Measurements from ENCODE around the gene NOB1.
"Not testable (repeated sequence)": the region's sequence is repeated elsewhere in the genome, so short reads cannot be mapped to it uniquely, and the experiment has no call there.

NOB1 gene

DNA sequence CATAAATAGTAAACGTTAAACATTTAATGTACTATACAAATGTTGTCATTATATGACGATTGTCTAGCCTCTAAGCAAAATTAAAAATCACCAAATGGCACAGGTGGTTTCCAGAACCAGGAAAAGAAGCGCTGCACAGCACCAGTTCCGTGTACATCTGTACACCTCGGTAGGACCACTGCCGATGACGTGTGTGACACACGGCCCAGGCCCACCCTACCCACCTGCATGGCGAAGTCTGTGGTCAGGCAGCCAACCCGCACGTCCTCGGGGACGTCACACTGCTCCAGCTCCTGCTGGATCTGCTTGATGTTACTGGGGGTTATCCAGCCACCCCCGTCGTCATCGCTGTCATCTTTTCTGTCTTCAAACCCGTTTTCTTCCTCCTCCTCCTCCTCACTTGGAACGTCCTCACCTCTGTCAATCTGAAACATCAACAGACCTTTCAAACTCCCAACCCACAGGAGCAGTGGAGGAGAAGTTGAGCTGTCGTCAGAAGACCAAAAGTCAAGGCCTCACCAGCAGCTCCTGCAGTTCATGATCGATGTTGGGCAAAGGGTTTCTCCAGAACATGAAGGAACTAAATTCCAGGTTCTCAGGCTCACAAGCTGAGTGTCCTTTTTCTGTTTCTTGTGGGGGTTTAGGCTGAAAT, 5.9 kb downstream of the NOB1 start:
- no peaks in the 10 kb centered on the region for H3K27me3 ChIP-seq
- H3K27ac ChIP-seq, result no peak overlapping the region
- peaks cover 0 to 100% (median 85%) of the 10 kb centered on the region in 11 experiments; a peak in 19 of 22 replicates for H4K20me1 ChIP-seq
- no peak overlapping the region for H3K4me2 ChIP-seq
- peaks cover 14 to 20% (median 19%) of the 10 kb centered on the region in 10 experiments for H3K4me1 ChIP-seq
- H3K9me3 ChIP-seq (replicated peaks in 1 of 11), result no peaks in the 10 kb centered on the region
- TF ChIP-seq Cebpa-rat (IDR thresholded peaks at IDR 0.05), result no peak
- H3K9ac ChIP-seq, result 0 out of 22 replicates have a peak overlapping the region, but pooled peaks of 1 of the 11 experiments have one; percentile 4
- H3K4me3 ChIP-seq, result no peak overlapping the region
- peaks cover 86 to 99% (median 93%) of the 10 kb centered on the region in 11 experiments for H3K36me3 ChIP-seq

DNA sequence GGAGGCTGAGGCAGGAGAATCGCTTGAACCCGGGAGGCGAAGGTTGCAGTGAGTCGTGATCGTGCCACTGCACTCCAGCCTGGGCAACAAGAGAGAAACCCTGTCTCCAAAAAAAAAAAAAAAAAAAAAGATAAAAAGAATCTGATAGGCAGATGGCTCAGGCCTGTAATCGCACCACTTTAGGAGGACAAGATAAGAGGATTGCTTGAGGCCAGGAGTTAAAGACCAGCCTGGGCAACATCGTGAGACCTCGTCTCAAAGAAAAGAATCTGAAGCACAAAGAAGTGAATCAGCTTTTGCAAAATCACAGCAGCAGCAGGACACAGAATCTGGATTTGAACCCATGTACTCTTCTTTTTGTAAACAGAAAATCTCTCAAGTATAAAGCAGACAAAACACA, 7.6 kb downstream of the NOB1 start:
- Histone ChIP-seq H3K27me3 (no peaks in the 10 kb centered on the region), H3K9me3 (replicated peaks in 1 of 11) (no peaks in the 10 kb centered on the region), H3K9ac (0 out of 22 replicates have a peak overlapping the region, but pooled peaks of 1 of the 11 experiments have one; percentile 13), H3K36me3 (peaks cover 99 to 100% (median 100%) of the 10 kb centered on the region in 11 experiments), H4K20me1 (peaks cover 0 to 100% (median 83%) of the 10 kb centered on the region in 11 experiments; a peak in 21 of 22 replicates), H3K4me2 (no peak overlapping the region), H3K4me3 (no peak overlapping the region), H3K4me1 (peaks cover 0 to 3% (median 2%) of the 10 kb centered on the region in 10 experiments; a peak in 10 of 20 replicates), H3K27ac (no peak overlapping the region)
- TF ChIP-seq Cebpa-rat (IDR thresholded peaks at IDR 0.05), result no peak

DNA sequence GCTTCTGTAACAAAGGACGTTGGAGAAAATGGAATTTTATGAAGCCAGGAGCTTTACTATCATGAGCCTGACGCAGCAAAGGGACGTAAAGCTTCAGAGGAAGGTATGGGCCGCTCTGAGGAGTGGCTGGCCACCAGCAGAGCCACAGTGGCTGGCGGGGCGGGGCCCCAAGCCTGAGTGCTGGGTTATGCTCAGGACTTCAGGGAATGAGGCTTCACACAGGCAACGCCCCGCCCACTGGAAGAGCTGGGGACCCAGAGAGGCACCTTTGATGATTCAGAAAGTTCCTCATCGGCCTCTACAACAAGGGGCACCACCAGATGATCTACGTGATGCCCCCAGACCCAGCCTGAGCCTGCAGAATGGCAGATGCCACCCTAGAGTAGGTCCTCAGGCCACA, 8.8 kb downstream of the NOB1 start:
- Histone ChIP-seq H3K9me3 (replicated peaks in 1 of 11) (no peaks in the 10 kb centered on the region), H3K27ac (no peak overlapping the region; a peak in 1 of 22 replicates), H4K20me1 (peaks cover 0 to 100% (median 88%) of the 10 kb centered on the region in 11 experiments; a peak in 21 of 22 replicates), H3K4me3 (no peak overlapping the region), H3K4me1 (peaks cover 0 to 8% (median 0%) of the 10 kb centered on the region in 10 experiments; a peak in 2 of 20 replicates), H3K4me2 (no peak overlapping the region), H3K27me3 (no peaks in the 10 kb centered on the region), H3K36me3 (peaks cover 99 to 100% (median 100%) of the 10 kb centered on the region in 11 experiments), H3K9ac (peak overlapping the region in 1 of 11 experiments; percentile 30; a peak in 2 of 22 replicates)
- TF ChIP-seq Cebpa-rat (IDR thresholded peaks at IDR 0.05), result no peak

DNA sequence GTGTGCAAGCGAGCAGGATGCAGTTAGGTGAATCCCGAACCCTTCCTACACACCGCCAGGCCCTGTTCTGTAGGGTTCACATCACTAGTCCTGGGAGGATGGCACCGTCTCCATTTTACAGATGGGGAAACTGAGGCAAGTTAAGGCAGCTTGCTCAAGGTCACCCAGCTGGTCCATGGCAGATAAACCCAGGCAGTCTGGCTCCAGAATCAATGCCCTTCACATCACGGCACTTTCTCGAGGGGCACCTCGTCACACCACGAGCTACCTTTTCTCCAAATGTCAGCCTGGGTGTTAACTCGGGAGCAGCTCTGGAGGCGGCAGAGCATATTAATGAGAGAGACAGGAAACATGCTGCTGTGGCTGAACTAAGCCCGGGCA, 9.5 kb downstream of the NOB1 start:
- Histone ChIP-seq H3K27me3 (no peaks in the 10 kb centered on the region), H3K27ac (no peak overlapping the region; a peak in 1 of 22 replicates), H3K9me3 (replicated peaks in 1 of 11) (no peaks in the 10 kb centered on the region), H3K36me3 (peaks cover 97 to 100% (median 100%) of the 10 kb centered on the region in 11 experiments), H3K4me1 (peaks cover 0 to 8% (median 0%) of the 10 kb centered on the region in 10 experiments; a peak in 2 of 20 replicates), H3K4me3 (no peak overlapping the region), H3K4me2 (no peak overlapping the region), H3K9ac (no peak overlapping the region), H4K20me1 (peaks cover 0 to 100% (median 84%) of the 10 kb centered on the region in 11 experiments; a peak in 21 of 22 replicates)
- TF ChIP-seq Cebpa-rat (IDR thresholded peaks at IDR 0.05), result no peak

DNA sequence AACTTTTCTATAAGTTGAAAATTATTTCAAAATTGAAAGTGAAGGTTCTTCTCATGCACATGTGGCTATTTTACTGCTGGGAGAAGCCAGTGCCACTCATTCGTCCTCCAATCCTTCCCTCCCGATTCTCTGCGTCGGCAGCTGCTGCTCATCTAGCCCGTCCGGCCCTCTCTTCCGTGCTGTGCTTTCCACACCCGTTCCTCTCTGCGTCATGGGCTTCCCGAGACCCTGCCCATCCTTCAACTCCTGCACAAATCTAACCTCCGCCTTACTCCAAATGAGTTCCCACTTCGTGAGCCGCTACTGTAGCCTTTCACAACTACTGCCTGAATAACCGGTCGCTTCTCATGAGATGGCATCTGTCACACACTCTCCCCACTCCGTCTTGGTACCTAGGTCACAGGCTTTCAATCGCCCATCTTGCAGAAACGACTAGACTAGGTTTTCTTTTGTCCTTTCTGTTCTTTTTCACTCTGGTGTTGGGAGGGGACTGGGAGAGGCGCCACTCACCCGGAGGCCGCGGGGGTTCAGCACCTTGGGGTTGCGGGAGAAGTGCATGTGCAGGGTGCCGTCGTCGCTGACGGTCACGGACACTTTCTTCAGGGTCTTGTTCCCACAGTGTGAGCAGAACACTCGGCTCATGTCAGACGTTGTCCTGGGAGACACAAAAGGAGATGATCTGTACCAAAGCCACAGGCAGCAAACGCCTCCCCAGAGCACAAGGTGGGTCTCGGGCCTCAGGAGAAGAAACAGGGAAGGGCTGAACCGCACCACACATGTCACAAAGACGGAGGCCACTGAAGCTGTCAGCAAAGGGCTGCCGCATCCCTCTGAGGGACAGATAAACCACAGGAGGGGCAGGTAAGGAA, 10.1 kb downstream of the NOB1 start:
- H3K27ac ChIP-seq, result no peak overlapping the region
- H4K20me1 ChIP-seq, result peaks cover 0 to 95% (median 78%) of the 10 kb centered on the region in 11 experiments; a peak in 21 of 22 replicates
- peaks cover 0 to 8% (median 0%) of the 10 kb centered on the region in 10 experiments; a peak in 2 of 20 replicates for H3K4me1 ChIP-seq
- H3K4me3 ChIP-seq, result no peak overlapping the region
- no peak for TF ChIP-seq Cebpa-rat (IDR thresholded peaks at IDR 0.05)
- peaks cover 97 to 100% (median 100%) of the 10 kb centered on the region in 11 experiments for H3K36me3 ChIP-seq
- no peak overlapping the region for H3K9ac ChIP-seq
- no peak overlapping the region for H3K4me2 ChIP-seq
- H3K27me3 ChIP-seq, result no peaks in the 10 kb centered on the region
- no peaks in the 10 kb centered on the region for H3K9me3 ChIP-seq (replicated peaks in 1 of 11)

DNA sequence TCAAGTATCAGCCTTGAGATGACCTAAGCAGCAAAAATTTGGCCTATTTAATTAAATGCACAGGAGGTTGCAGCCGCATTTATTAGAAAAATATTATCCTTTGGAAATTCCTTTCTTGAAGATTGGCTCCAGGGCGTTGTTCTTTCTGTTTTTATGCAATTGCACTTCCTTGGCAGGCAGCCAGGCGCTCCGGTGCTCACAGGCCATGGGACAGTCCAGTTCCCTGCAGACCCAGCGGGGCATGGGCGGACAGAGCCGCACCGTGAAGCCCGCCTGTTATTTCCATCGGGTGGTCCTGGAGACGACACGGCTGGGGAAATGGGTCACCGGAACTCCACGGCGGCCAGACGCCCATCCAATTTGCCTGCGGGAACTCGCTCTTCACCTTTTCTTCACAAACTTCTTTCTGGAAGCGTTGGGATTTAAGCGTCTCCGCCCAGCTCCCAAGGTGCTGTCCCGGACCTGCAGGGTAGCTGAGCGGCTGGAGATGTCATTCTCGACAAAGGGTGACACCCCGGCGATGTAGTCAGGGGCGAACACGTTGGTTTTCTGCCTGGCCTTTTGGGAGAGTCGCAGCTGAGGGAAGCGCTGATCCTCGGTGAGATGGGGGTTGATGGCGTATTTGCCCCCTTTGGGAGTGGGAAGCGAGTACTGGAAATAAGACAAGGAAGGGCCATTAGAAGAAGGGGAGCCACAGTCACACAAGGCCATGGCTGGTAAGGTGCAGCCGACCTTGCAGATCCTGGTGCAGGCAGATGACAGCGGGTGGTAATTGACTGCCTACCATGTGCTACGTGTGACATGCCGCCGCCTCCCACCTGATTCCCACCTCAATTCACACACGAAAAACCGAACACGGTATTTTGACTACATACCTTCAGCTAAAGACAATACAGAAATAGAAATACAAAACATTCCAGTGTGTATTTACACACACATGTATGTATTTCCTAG, 12.5 kb downstream of the NOB1 start:
- Histone ChIP-seq H3K9ac (no peak overlapping the region), H3K4me3 (no peak overlapping the region), H3K9me3 (replicated peaks in 1 of 11) (no peaks in the 10 kb centered on the region), H4K20me1 (peaks cover 0 to 71% (median 62%) of the 10 kb centered on the region in 11 experiments; a peak in 21 of 22 replicates), H3K27ac (peak overlapping the region in 1 of 11 experiments; percentile 1; a peak in 1 of 22 replicates), H3K4me1 (peaks cover 0 to 8% (median 0%) of the 10 kb centered on the region in 10 experiments; a peak in 2 of 20 replicates), H3K4me2 (no peak overlapping the region), H3K27me3 (no peaks in the 10 kb centered on the region), H3K36me3 (peaks cover 76 to 86% (median 82%) of the 10 kb centered on the region in 11 experiments)
- no peak for TF ChIP-seq Cebpa-rat (IDR thresholded peaks at IDR 0.05)

DNA sequence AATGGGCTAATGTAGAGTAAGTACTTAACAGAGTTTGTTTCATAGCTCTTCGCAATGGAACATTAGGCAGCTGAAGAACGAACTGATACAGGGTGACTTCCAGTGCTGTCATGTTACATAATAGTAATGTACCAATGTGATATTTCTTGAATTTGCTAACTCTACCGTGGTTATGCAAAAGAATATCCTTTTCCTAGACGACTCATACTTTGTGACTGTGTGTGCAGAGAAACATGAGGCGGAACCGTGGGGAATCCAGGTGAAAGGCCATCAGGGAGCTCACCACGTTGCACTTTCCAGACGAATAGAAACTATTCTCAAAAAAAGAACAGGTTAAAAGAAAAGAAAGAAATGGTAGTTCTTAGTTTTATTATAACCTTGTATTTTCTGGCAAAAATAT, 13.2 kb downstream of the NOB1 start:
- peaks cover 0 to 64% (median 55%) of the 10 kb centered on the region in 11 experiments; a peak in 21 of 22 replicates for H4K20me1 ChIP-seq
- H3K4me2 ChIP-seq, result no peak overlapping the region
- H3K27me3 ChIP-seq, result no peaks in the 10 kb centered on the region
- H3K36me3 ChIP-seq, result peaks cover 69 to 79% (median 75%) of the 10 kb centered on the region in 11 experiments
- peaks cover 0 to 8% (median 0%) of the 10 kb centered on the region in 10 experiments; a peak in 2 of 20 replicates for H3K4me1 ChIP-seq
- peak overlapping the region in 1 of 11 experiments; percentile 1; a peak in 1 of 22 replicates for H3K27ac ChIP-seq
- H3K9ac ChIP-seq, result no peak overlapping the region
- H3K9me3 ChIP-seq (replicated peaks in 1 of 11), result no peaks in the 10 kb centered on the region
- TF ChIP-seq Cebpa-rat (IDR thresholded peaks at IDR 0.05), result no peak
- no peak overlapping the region for H3K4me3 ChIP-seq

DNA sequence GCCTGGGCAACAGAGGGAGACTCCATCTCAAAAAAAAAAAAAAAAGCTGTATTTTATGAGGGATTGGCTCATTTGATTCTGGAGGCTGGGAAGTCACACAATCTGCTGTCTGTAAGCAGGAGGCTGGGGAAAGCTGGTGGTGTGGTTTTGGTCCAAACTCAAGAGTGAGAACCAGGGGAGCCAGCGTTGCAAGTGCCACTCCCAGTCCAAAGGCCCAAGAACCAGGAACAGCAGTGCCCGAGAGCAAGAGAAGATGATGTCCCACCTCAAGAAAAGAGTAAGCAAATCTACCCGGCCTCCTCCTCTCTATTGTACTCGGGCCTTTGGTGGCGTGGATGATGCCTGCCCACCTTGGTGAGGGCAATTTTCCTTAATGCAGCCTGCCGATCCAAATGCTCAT, 22.6 kb downstream of the NOB1 start:
- H3K4me2 ChIP-seq, result no peak overlapping the region

DNA sequence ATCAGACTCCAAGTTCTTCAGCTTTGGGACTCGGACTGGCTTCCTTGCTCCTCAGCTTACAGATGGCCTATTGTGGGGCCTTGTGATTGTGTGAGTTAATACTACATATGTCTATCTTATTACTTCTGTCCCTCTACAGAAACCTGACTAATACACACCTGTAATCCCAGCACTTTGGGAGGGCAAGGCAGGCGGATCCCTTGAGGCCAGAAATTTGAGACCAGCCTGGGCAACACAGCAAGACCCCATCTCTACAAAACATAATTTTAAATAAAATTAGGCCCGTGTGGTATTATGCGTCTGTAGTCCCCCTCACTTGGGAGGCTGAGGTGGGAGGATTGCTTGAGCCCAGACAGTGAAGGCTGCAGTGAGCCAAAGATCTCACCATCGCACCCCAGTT, 23.4 kb downstream of the NOB1 start:
- H3K36me3 ChIP-seq; H4K20me1 ChIP-seq; H3K4me2 ChIP-seq; H3K9ac ChIP-seq; H3K9me3 ChIP-seq (replicated peaks in 1 of 11); H3K27me3 ChIP-seq; H3K4me3 ChIP-seq: not testable (repeated sequence)
- Histone ChIP-seq H3K4me1 (peaks cover 18 to 25% (median 23%) of the 10 kb centered on the region in 10 experiments), H3K27ac (peak overlapping the region in 1 of 11 experiments; percentile 28; a peak in 1 of 22 replicates)

More for the DNA sequence above, 22.6 kb downstream of the NOB1 start:
- H3K4me1 ChIP-seq, result peaks cover 14 to 23% (median 19%) of the 10 kb centered on the region in 10 experiments
- 0 out of 22 replicates have a peak, but pooled peaks cover 0 to 3% (median 0%) of the 10 kb centered on the region in 11 experiments for H3K36me3 ChIP-seq
- no peak overlapping the region for H3K9ac ChIP-seq
- H4K20me1 ChIP-seq, result no peaks in the 10 kb centered on the region
- H3K4me3 ChIP-seq, result no peak overlapping the region
- H3K27me3 ChIP-seq, result no peaks in the 10 kb centered on the region
- TF ChIP-seq Cebpa-rat (IDR thresholded peaks at IDR 0.05), result no peak
- no peaks in the 10 kb centered on the region for H3K9me3 ChIP-seq (replicated peaks in 1 of 11)
- peak overlapping the region in 1 of 11 experiments; percentile 10; a peak in 1 of 22 replicates for H3K27ac ChIP-seq

DNA sequence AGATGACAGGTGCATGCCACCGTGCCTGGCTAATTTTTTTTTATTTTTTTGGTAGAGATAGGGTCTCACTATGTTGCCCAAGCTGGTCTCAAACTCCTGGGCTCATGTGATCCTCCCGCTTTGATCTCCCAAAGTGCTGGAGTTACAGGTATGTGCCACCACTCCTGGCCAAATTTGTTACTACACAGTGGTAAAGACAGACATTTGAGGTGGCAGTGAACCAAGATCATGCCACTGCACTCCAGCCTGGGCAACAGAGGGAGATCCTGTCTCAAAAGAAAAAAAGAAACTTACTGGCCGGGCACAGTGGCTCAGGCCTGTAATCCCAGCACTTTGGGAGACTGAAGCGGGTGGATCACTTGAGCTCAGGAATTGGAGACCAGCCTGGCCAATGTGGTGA, 25.7 kb downstream of the NOB1 start:
- peaks cover 31 to 45% (median 40%) of the 10 kb centered on the region in 10 experiments for H3K4me1 ChIP-seq
- not testable (repeated sequence) for H4K20me1 ChIP-seq; H3K9me3 ChIP-seq (replicated peaks in 1 of 11); H3K4me3 ChIP-seq; H3K27me3 ChIP-seq; H3K9ac ChIP-seq; H3K36me3 ChIP-seq
- H3K4me2 ChIP-seq, result peak overlapping the region in 6 of 11 experiments; percentile 76 to 95 (median 91); a peak in 7 of 22 replicates
- H3K27ac ChIP-seq, result peak overlapping the region in 5 of 11 experiments; percentile 4 to 98 (median 97); a peak in 6 of 22 replicates

All from BLaER1 treated with 17β-estradiol and CSF1 and Interleukin-3, amounts not matched to agents 10 nM and 100 nM (cell line).